NCI-H226 (cell line): Measurements from ENCODE around the gene SLC8A1.

ENCODE experiments used
- DNase-seq: peaks from one replicate; pipeline ENCODE4 v3.0.0-alpha.2; 2015

Gene SLC8A1

GRCh38 chr2:40348038-40348437, 103.9 kb downstream of the SLC8A1 start:
- no peak for DNase-seq

- no peak for DNase-seq
These were observed 105.1 kb downstream of the SLC8A1 start for GRCh38 chr2:40346535-40347354.

GRCh38 chr2:40344364-40344763, 107.5 kb downstream of the SLC8A1 start:
- no peak for DNase-seq

- DNase-seq = peak; percentile 49
These were observed 108.0 kb downstream of the SLC8A1 start for GRCh38 chr2:40343902-40344301.

GRCh38 chr2:40341198-40341597, 110.7 kb downstream of the SLC8A1 start:
- DNase-seq = peak; percentile 15

- DNase-seq = no peak
These were observed 112.9 kb downstream of the SLC8A1 start for GRCh38 chr2:40339026-40339425.

- peak; percentile 62 for DNase-seq
These were observed 119.6 kb downstream of the SLC8A1 start for GRCh38 chr2:40332191-40332826.

GRCh38 chr2:40330096-40330495, 121.8 kb downstream of the SLC8A1 start:
- no peak for DNase-seq

- no peak for DNase-seq
These were observed 122.2 kb downstream of the SLC8A1 start for GRCh38 chr2:40329739-40330030.

GRCh38 chr2:40325116-40325515, 126.8 kb downstream of the SLC8A1 start:
- DNase-seq = no peak

GRCh38 chr2:40324656-40325055, 127.2 kb downstream of the SLC8A1 start:
- DNase-seq = no peak

- DNase-seq = no peak
These were observed 130.1 kb downstream of the SLC8A1 start for GRCh38 chr2:40321822-40322221.

GRCh38 chr2:40321016-40321623, 130.8 kb downstream of the SLC8A1 start:
- DNase-seq = no peak

GRCh38 chr2:40318921-40319320, 133.0 kb downstream of the SLC8A1 start:
- DNase-seq = no peak

GRCh38 chr2:40317761-40318160, 134.1 kb downstream of the SLC8A1 start:
- no peak for DNase-seq

GRCh38 chr2:40317046-40317445, 134.8 kb downstream of the SLC8A1 start:
- DNase-seq = peak; percentile 64

GRCh38 chr2:40316620-40317019, 135.3 kb downstream of the SLC8A1 start:
- peak; percentile 9 for DNase-seq

- DNase-seq = peak; percentile 33
These were observed 136.2 kb downstream of the SLC8A1 start for GRCh38 chr2:40315683-40316082.

GRCh38 chr2:40311026-40311425, 140.9 kb downstream of the SLC8A1 start:
- no peak for DNase-seq

- no peak for DNase-seq
These were observed 141.6 kb downstream of the SLC8A1 start for GRCh38 chr2:40310303-40310702.

- no peak for DNase-seq
These were observed 147.6 kb downstream of the SLC8A1 start for GRCh38 chr2:40304340-40304739.

GRCh38 chr2:40303746-40304145, 148.1 kb downstream of the SLC8A1 start:
- no peak for DNase-seq

- DNase-seq = no peak
These were observed 149.1 kb downstream of the SLC8A1 start for GRCh38 chr2:40302751-40303325.

- DNase-seq = no peak
These were observed 151.5 kb downstream of the SLC8A1 start for GRCh38 chr2:40300391-40300790.
